ENCODE data around the gene MED4.
A peak's percentile ranks its signal among the peaks of the same experiment; 100 is the strongest.

MED4 gene

GRCh38 chr13:48120241-48120640 is 25.3 kb upstream of the MED4 start:
- H3K9me3 ChIP-seq (ENCODE audit: control insufficient read depth, insufficient read depth, low read depth, low read length): no peaks in the 10 kb centered on the region
- no peak overlapping the region for H3K27ac ChIP-seq (ENCODE audit: low read depth, low read length)
- no peaks in the 10 kb centered on the region; the same call in 1 of the 2 replicates for H3K4me1 ChIP-seq (ENCODE audit: control insufficient read depth, insufficient read depth, low read length)
- no peaks in the 10 kb centered on the region for H3K27me3 ChIP-seq (ENCODE audit: control insufficient read depth, insufficient read depth, low read length)
- no peaks in the 10 kb centered on the region for H3K36me3 ChIP-seq (ENCODE audit: control insufficient read depth, insufficient read depth, low read length)
- H3K9ac ChIP-seq (ENCODE audit: low read length): no peak overlapping the region
- H3K4me3 ChIP-seq (ENCODE audit: low read depth, low read length): no peak overlapping the region

GRCh38 chr13:48118030-48118429 is 23.1 kb upstream of the MED4 start:
- Histone ChIP-seq H3K4me3 (ENCODE audit: low read depth, low read length) (no peak overlapping the region), H3K27ac (ENCODE audit: low read depth, low read length) (no peak overlapping the region), H3K9ac (ENCODE audit: low read length) (no peak overlapping the region), H3K4me1 (ENCODE audit: control insufficient read depth, insufficient read depth, low read length) (no peaks in the 10 kb centered on the region; the same call in 1 of the 2 replicates), H3K27me3 (ENCODE audit: control insufficient read depth, insufficient read depth, low read length) (no peaks in the 10 kb centered on the region), H3K9me3 (ENCODE audit: control insufficient read depth, insufficient read depth, low read depth, low read length) (no peaks in the 10 kb centered on the region), H3K36me3 (ENCODE audit: control insufficient read depth, insufficient read depth, low read length) (no peaks in the 10 kb centered on the region)

GRCh38 chr13:48116808-48117207 is 21.9 kb upstream of the MED4 start:
- Histone ChIP-seq H3K36me3 (ENCODE audit: control insufficient read depth, insufficient read depth, low read length) (no peaks in the 10 kb centered on the region), H3K4me3 (ENCODE audit: low read depth, low read length) (no peak overlapping the region), H3K27me3 (ENCODE audit: control insufficient read depth, insufficient read depth, low read length) (no peaks in the 10 kb centered on the region), H3K4me1 (ENCODE audit: control insufficient read depth, insufficient read depth, low read length) (no peaks in the 10 kb centered on the region; the same call in 1 of the 2 replicates), H3K27ac (ENCODE audit: low read depth, low read length) (no peak overlapping the region), H3K9me3 (ENCODE audit: control insufficient read depth, insufficient read depth, low read depth, low read length) (no peaks in the 10 kb centered on the region), H3K9ac (ENCODE audit: low read length) (no peak overlapping the region)

GRCh38 chr13:48113756-48114130 is 18.8 kb upstream of the MED4 start:
- no peak overlapping the region for H3K9ac ChIP-seq (ENCODE audit: low read length)
- H3K4me1 ChIP-seq (ENCODE audit: control insufficient read depth, insufficient read depth, low read length): peaks cover 7% of the 10 kb centered on the region; the same call in 1 of the 2 replicates
- no peaks in the 10 kb centered on the region for H3K9me3 ChIP-seq (ENCODE audit: control insufficient read depth, insufficient read depth, low read depth, low read length)
- no peak overlapping the region for H3K4me3 ChIP-seq (ENCODE audit: low read depth, low read length)
- no peaks in the 10 kb centered on the region for H3K27me3 ChIP-seq (ENCODE audit: control insufficient read depth, insufficient read depth, low read length)
- no peak overlapping the region for H3K27ac ChIP-seq (ENCODE audit: low read depth, low read length)
- no peaks in the 10 kb centered on the region for H3K36me3 ChIP-seq (ENCODE audit: control insufficient read depth, insufficient read depth, low read length)

GRCh38 chr13:48112896-48113755 is 18.2 kb upstream of the MED4 start:
- H3K36me3 ChIP-seq (ENCODE audit: control insufficient read depth, insufficient read depth, low read length): no peaks in the 10 kb centered on the region
- H3K27me3 ChIP-seq (ENCODE audit: control insufficient read depth, insufficient read depth, low read length): no peaks in the 10 kb centered on the region
- H3K4me3 ChIP-seq (ENCODE audit: low read depth, low read length): no peak overlapping the region
- no peaks in the 10 kb centered on the region for H3K9me3 ChIP-seq (ENCODE audit: control insufficient read depth, insufficient read depth, low read depth, low read length)
- H3K4me1 ChIP-seq (ENCODE audit: control insufficient read depth, insufficient read depth, low read length): peaks cover 7% of the 10 kb centered on the region; the same call in 1 of the 2 replicates
- H3K9ac ChIP-seq (ENCODE audit: low read length): no peak overlapping the region
- H3K27ac ChIP-seq (ENCODE audit: low read depth, low read length): no peak overlapping the region

- Histone ChIP-seq H3K4me1 (ENCODE audit: control insufficient read depth, insufficient read depth, low read length) (peaks cover 7% of the 10 kb centered on the region; the same call in 1 of the 2 replicates), H3K27ac (ENCODE audit: low read depth, low read length) (no peak overlapping the region), H3K36me3 (ENCODE audit: control insufficient read depth, insufficient read depth, low read length) (no peaks in the 10 kb centered on the region), H3K27me3 (ENCODE audit: control insufficient read depth, insufficient read depth, low read length) (no peaks in the 10 kb centered on the region), H3K9ac (ENCODE audit: low read length) (no peak overlapping the region), H3K4me3 (ENCODE audit: low read depth, low read length) (no peak overlapping the region), H3K9me3 (ENCODE audit: control insufficient read depth, insufficient read depth, low read depth, low read length) (no peaks in the 10 kb centered on the region)
Observed at GRCh38 chr13:48110931-48111721, 16.2 kb upstream of the MED4 start.

GRCh38 chr13:48110132-48110868 is 15.4 kb upstream of the MED4 start:
- H3K36me3 ChIP-seq (ENCODE audit: control insufficient read depth, insufficient read depth, low read length): no peaks in the 10 kb centered on the region
- no peak overlapping the region for H3K27ac ChIP-seq (ENCODE audit: low read depth, low read length)
- H3K4me3 ChIP-seq (ENCODE audit: low read depth, low read length): no peak overlapping the region
- H3K27me3 ChIP-seq (ENCODE audit: control insufficient read depth, insufficient read depth, low read length): no peaks in the 10 kb centered on the region
- peaks cover 7% of the 10 kb centered on the region; the same call in 1 of the 2 replicates for H3K4me1 ChIP-seq (ENCODE audit: control insufficient read depth, insufficient read depth, low read length)
- no peaks in the 10 kb centered on the region for H3K9me3 ChIP-seq (ENCODE audit: control insufficient read depth, insufficient read depth, low read depth, low read length)
- no peak overlapping the region for H3K9ac ChIP-seq (ENCODE audit: low read length)

GRCh38 chr13:48108106-48108505 is 13.2 kb upstream of the MED4 start:
- no peaks in the 10 kb centered on the region for H3K36me3 ChIP-seq (ENCODE audit: control insufficient read depth, insufficient read depth, low read length)
- no peak overlapping the region for H3K4me3 ChIP-seq (ENCODE audit: low read depth, low read length)
- no peaks in the 10 kb centered on the region for H3K9me3 ChIP-seq (ENCODE audit: control insufficient read depth, insufficient read depth, low read depth, low read length)
- H3K9ac ChIP-seq (ENCODE audit: low read length): no peak overlapping the region
- no peaks in the 10 kb centered on the region for H3K27me3 ChIP-seq (ENCODE audit: control insufficient read depth, insufficient read depth, low read length)
- peaks cover 7% of the 10 kb centered on the region; the same call in 1 of the 2 replicates for H3K4me1 ChIP-seq (ENCODE audit: control insufficient read depth, insufficient read depth, low read length)
- H3K27ac ChIP-seq (ENCODE audit: low read depth, low read length): no peak overlapping the region

- Histone ChIP-seq H3K4me1 (ENCODE audit: control insufficient read depth, insufficient read depth, low read length) (peaks cover 27% of the 10 kb centered on the region), H3K9ac (ENCODE audit: low read length) (no peak overlapping the region), H3K27ac (ENCODE audit: low read depth, low read length) (no peak overlapping the region), H3K9me3 (ENCODE audit: control insufficient read depth, insufficient read depth, low read depth, low read length) (peaks cover 2% of the 10 kb centered on the region; the same call in 1 of the 2 replicates), H3K4me3 (ENCODE audit: low read depth, low read length) (no peak overlapping the region), H3K36me3 (ENCODE audit: control insufficient read depth, insufficient read depth, low read length) (no peaks in the 10 kb centered on the region), H3K27me3 (ENCODE audit: control insufficient read depth, insufficient read depth, low read length) (no peaks in the 10 kb centered on the region)
Observed at GRCh38 chr13:48097793-48098192, 2.9 kb upstream of the MED4 start.

- Histone ChIP-seq H3K4me3 (ENCODE audit: low read depth, low read length) (peak overlapping the region; percentile 8), H3K36me3 (ENCODE audit: control insufficient read depth, insufficient read depth, low read length) (no peaks in the 10 kb centered on the region), H3K9me3 (ENCODE audit: control insufficient read depth, insufficient read depth, low read depth, low read length) (peaks cover 2% of the 10 kb centered on the region; the same call in 1 of the 2 replicates), H3K27ac (ENCODE audit: low read depth, low read length) (peak overlapping the region; percentile 79), H3K4me1 (ENCODE audit: control insufficient read depth, insufficient read depth, low read length) (peaks cover 27% of the 10 kb centered on the region), H3K9ac (ENCODE audit: low read length) (no peak overlapping the region), H3K27me3 (ENCODE audit: control insufficient read depth, insufficient read depth, low read length) (no peaks in the 10 kb centered on the region)
Observed at GRCh38 chr13:48096670-48097069, 1.8 kb upstream of the MED4 start.

Data from HUES6 (cell line).